Ishikawa (cell line): Measurements from ENCODE around the gene LCE1A.

ENCODE experiments used
- EP300 ChIP-seq: IDR thresholded peaks from 2 replicates; pipeline ENCODE4 v1.6.1; 2012; ENCODE audit warnings: borderline replicate concordance
- MAX ChIP-seq: IDR thresholded peaks from 2 replicates; pipeline ENCODE4 v1.6.1; 2012
- REST ChIP-seq: IDR thresholded peaks from 2 replicates; pipeline ENCODE4 v1.6.1; 2012; ENCODE audit warnings: low read depth, mild to moderate bottlenecking
- TAF1 ChIP-seq: IDR thresholded peaks from 2 replicates; pipeline ENCODE4 v1.6.1; 2012; ENCODE audit warnings: low read depth, mild to moderate bottlenecking

DNA sequence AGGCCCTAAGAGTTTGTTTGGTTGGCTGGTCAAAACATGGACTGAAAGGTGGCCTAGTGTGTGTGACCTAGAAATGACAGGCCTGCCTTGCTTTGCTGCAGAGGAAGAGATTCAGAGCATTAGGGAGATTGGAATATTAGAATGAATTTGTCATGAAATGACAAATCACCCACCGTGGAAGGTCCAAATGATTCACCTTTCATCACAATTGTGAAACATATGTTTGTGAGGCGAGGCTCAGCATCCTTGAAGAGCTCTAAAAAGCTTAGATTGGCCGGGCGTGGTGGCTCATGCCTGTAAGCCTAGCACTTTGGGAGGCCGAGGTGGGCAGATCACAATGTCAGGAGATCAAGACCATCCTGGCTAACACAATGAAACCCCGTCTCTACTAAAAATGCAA, 10.0 kb upstream of the LCE1A start:
- TF ChIP-seq TAF1 (no peak), EP300 (no peak), MAX (no peak), REST (no peak)
